H1 (cell line): ENCODE data around the gene MMEL1. TPM values are rescaled to one million over a fixed set of nuclear protein-coding genes. Genes with fewer than 3 reads are reported as not detected.

Experiments used
- CTCF ChIA-PET: fragments of 300-600 bp; sonication (Branson Sonifier 250); formaldehyde crosslinking; loops from one replicate; lab custom pipeline; 2021; ENCODE audit not compliant: partially characterized antibody; lab: Charles Lee
- POLR2A ChIA-PET: fragments of 300-600 bp; sonication (Branson Sonifier 250); formaldehyde crosslinking; loops from one replicate; lab custom pipeline; 2021; ENCODE audit warnings: inconsistent platforms; ENCODE audit not compliant: partially characterized antibody; lab: Charles Lee
- DNase-seq, 2 experiments: peaks; one replicate each; pipeline versions ENCODE4 v3.0.0 to v3.0.0-alpha.2; 2010 to 2022; ENCODE audit warnings: low spot score in 2 of 2, low read depth in 1 of 2, mixed read lengths in 1 of 2
- FAIRE-seq: peaks from 2 replicates; lab custom pipeline; 2011; peaks lifted over from hg19 to GRCh38; lab: Jason Lieb, UNC
- H2AFZ ChIP-seq: 2 replicates; pipeline ENCODE4 v1.8.1; 2012; ENCODE audit warnings: low read length, inconsistent platforms
- H2AK5ac ChIP-seq: 2 replicates; pipeline ENCODE4 v1.6.1; 2013; ENCODE audit warnings: low read depth, low read length
- H2BK120ac ChIP-seq: replicated peaks from 2 replicates; pipeline ENCODE3; 2013; ENCODE audit warnings: low read depth, low read length, inconsistent platforms
- H2BK12ac ChIP-seq: 2 replicates; pipeline ENCODE4 v1.6.1; 2013; ENCODE audit warnings: low read depth, low read length
- H2BK15ac ChIP-seq: 2 replicates; pipeline ENCODE4 v1.6.1; 2013; ENCODE audit warnings: low read length
- H2BK20ac ChIP-seq: 2 replicates; pipeline ENCODE4 v1.6.1; 2013; ENCODE audit warnings: low read length
- H2BK5ac ChIP-seq: 2 replicates; pipeline ENCODE4 v1.6.1; 2013; ENCODE audit warnings: low read depth, low read length
- H3K14ac ChIP-seq: 2 replicates; pipeline ENCODE4 v1.6.1; 2013; ENCODE audit warnings: inconsistent platforms; ENCODE audit not compliant: insufficient read length
- H3K18ac ChIP-seq: 2 replicates; pipeline ENCODE4 v1.6.1; 2013; ENCODE audit warnings: low read length; ENCODE audit errors: extremely low read depth
- H3K23ac ChIP-seq: 2 replicates; pipeline ENCODE4 v1.6.1; 2013; ENCODE audit warnings: inconsistent platforms; ENCODE audit not compliant: insufficient read length
- H3K23me2 ChIP-seq: 2 replicates; pipeline ENCODE4 v1.6.1; 2013; ENCODE audit warnings: low read depth, low read length
- H3K27ac ChIP-seq: 2 replicates; pipeline ENCODE4 v1.6.1; 2011; ENCODE audit warnings: low read depth, low read length, inconsistent platforms
- H3K27me3 ChIP-seq, 4 experiments: replicated peaks in 1 of 4; 1 replicate in 1 of 4; 2 replicates in 3 of 4; pipeline versions ENCODE4 v1.6.1 to v1.8.1; 2011 to 2013; ENCODE audit warnings: low read length in 3 of 4, mild to moderate bottlenecking in 3 of 4, inconsistent platforms in 2 of 4, mixed read lengths in 2 of 4, moderate library complexity in 1 of 4; ENCODE audit not compliant: control insufficient read depth in 3 of 4, insufficient read depth in 3 of 4; ENCODE audit errors: extremely low read depth in 1 of 4
- H3K36me3 ChIP-seq, 4 experiments: 2 replicates each; pipeline versions ENCODE4 v1.6.1 to v1.8.1; 2011 to 2013; ENCODE audit warnings: mild to moderate bottlenecking in 4 of 4, low read length in 3 of 4, moderate library complexity in 2 of 4, control low read depth in 1 of 4, inconsistent platforms in 1 of 4; ENCODE audit not compliant: insufficient read depth in 4 of 4, control insufficient read depth in 2 of 4
- H3K4ac ChIP-seq: replicated peaks from 2 replicates; pipeline ENCODE3; 2013; ENCODE audit warnings: low read length, low read depth, mixed read lengths, inconsistent platforms; ENCODE audit not compliant: insufficient read length
- H3K4me1 ChIP-seq, 4 experiments: replicated peaks in 1 of 4; 1 replicate in 1 of 4; 2 replicates in 3 of 4; pipeline versions ENCODE4 v1.6.1 to v1.8.1; 2011 to 2013; ENCODE audit warnings: low read length in 3 of 4, inconsistent platforms in 2 of 4, mixed read lengths in 1 of 4; ENCODE audit not compliant: insufficient read depth in 4 of 4, control insufficient read depth in 3 of 4
- H3K4me2 ChIP-seq, 2 experiments: 2 replicates each; pipeline versions ENCODE4 v1.6.1 to v1.8.1; 2011 to 2013; ENCODE audit warnings: low read depth in 2 of 2, low read length in 2 of 2, control low read depth in 1 of 2, inconsistent platforms in 1 of 2, mild to moderate bottlenecking in 1 of 2; ENCODE audit not compliant: insufficient read depth in 1 of 2
- H3K4me3 ChIP-seq, 4 experiments: fragments of 200-600, 300-600 bp in 1 of 4; sonication (generic), shearing (Covaris generic), sonication (Bioruptor Twin) in 1 of 4; 2 replicates each; pipeline versions ENCODE4 v1.5.1 to v1.8.1; 2011 to 2016; ENCODE audit warnings: low read length in 4 of 4, low read depth in 3 of 4, control low read depth in 2 of 4, inconsistent platforms in 2 of 4, mild to moderate bottlenecking in 2 of 4, mixed read lengths in 1 of 4, moderate library complexity in 1 of 4; ENCODE audit not compliant: insufficient read depth in 2 of 4; ENCODE audit errors: extremely low read depth in 1 of 4
- H3K56ac ChIP-seq: replicated peaks from 2 replicates; pipeline ENCODE3; 2013; ENCODE audit warnings: low read depth, mild to moderate bottlenecking, mixed read lengths, low read length, inconsistent platforms; ENCODE audit not compliant: insufficient read length
- H3K79me1 ChIP-seq: 2 replicates; pipeline ENCODE4 v1.6.1; 2013; ENCODE audit warnings: low read depth, low read length, control low read depth
- H3K79me2 ChIP-seq, 2 experiments: 2 replicates each; pipeline versions ENCODE4 v1.6.1 to v1.8.1; 2012 to 2013; ENCODE audit warnings: low read length in 2 of 2, mild to moderate bottlenecking in 2 of 2, inconsistent platforms in 1 of 2; ENCODE audit not compliant: insufficient read depth in 2 of 2, control insufficient read depth in 1 of 2
- H3K9ac ChIP-seq, 4 experiments: replicated peaks in 1 of 4; 1 replicate in 1 of 4; 2 replicates in 3 of 4; pipeline versions ENCODE4 v1.6.1 to v1.8.1; 2011 to 2013; ENCODE audit warnings: low read depth in 3 of 4, low read length in 3 of 4, control low read depth in 2 of 4, mild to moderate bottlenecking in 2 of 4, moderate library complexity in 2 of 4, inconsistent platforms in 1 of 4; ENCODE audit errors: extremely low read depth in 1 of 4
- H3K9me3 ChIP-seq, 2 experiments: 2 replicates each; pipeline versions ENCODE4 v1.6.1 to v1.8.1; 2012 to 2013; ENCODE audit warnings: mild to moderate bottlenecking in 2 of 2, moderate library complexity in 2 of 2, control low read depth in 1 of 2, inconsistent platforms in 1 of 2, low read depth in 1 of 2, low read length in 1 of 2, mixed read lengths in 1 of 2; ENCODE audit not compliant: insufficient read depth in 2 of 2
- H4K20me1 ChIP-seq, 2 experiments: replicated peaks in 1 of 2; 2 replicates each; pipeline versions ENCODE3 to v1.8.1; 2011 to 2013; ENCODE audit warnings: inconsistent platforms in 2 of 2, low read length in 2 of 2, mild to moderate bottlenecking in 1 of 2; ENCODE audit not compliant: insufficient read depth in 2 of 2, control insufficient read depth in 1 of 2
- H4K5ac ChIP-seq: 2 replicates; pipeline ENCODE4 v1.6.1; 2013; ENCODE audit warnings: low read length, low read depth, mixed read lengths, inconsistent platforms; ENCODE audit not compliant: insufficient read length
- H4K8ac ChIP-seq: 2 replicates; pipeline ENCODE4 v1.8.0; 2013; ENCODE audit warnings: mild to moderate bottlenecking, moderate library complexity, low read length, inconsistent platforms; ENCODE audit not compliant: insufficient read depth; ENCODE audit errors: extremely low read depth
- H4K91ac ChIP-seq: replicated peaks from 2 replicates; pipeline ENCODE3; 2013; ENCODE audit warnings: low read length, mixed read lengths, inconsistent platforms; ENCODE audit not compliant: insufficient read length
- ASH2L ChIP-seq: fragments of 200-600, 300-600 bp; sonication (generic); IDR thresholded peaks from one replicate; pipeline ENCODE4 v1.7.1; 2017; ENCODE audit warnings: low read length
- BCL11A ChIP-seq, 2 experiments: IDR thresholded peaks; one replicate each; pipeline ENCODE4 v1.6.1; 2011; ENCODE audit warnings: low read depth in 2 of 2, low read length in 2 of 2, mild to moderate bottlenecking in 2 of 2
- E2F6 ChIP-seq: IDR thresholded peaks from 2 replicates; pipeline ENCODE4 v1.6.1; 2012; ENCODE audit warnings: inconsistent platforms
- EP300 ChIP-seq, 2 experiments: IDR thresholded peaks; 1 replicate in 1 of 2; 2 replicates in 1 of 2; pipeline ENCODE4 v1.6.1; 2011 to 2012; ENCODE audit warnings: low read depth in 2 of 2, low read length in 2 of 2, mild to moderate bottlenecking in 2 of 2, borderline replicate concordance in 1 of 2, inconsistent platforms in 1 of 2, moderate library complexity in 1 of 2
- KDM5A ChIP-seq: fragments of 200-600 bp; IDR thresholded peaks from 2 replicates; pipeline ENCODE4 v1.7.1; 2012; ENCODE audit warnings: mild to moderate bottlenecking, low read length, inconsistent platforms, mixed read lengths
- POU5F1 ChIP-seq: IDR thresholded peaks from 2 replicates; pipeline ENCODE4 v1.6.1; 2011; ENCODE audit warnings: low read depth, mild to moderate bottlenecking, low read length, moderate library complexity
- RFX5 ChIP-seq: IDR thresholded peaks from 2 replicates; pipeline ENCODE4 v1.6.1; 2011; ENCODE audit warnings: low read depth, low read length, improper control_type of control experiment, borderline replicate concordance
- SAP30 ChIP-seq: fragments of 300-600 bp; sonication (generic); IDR thresholded peaks from 2 replicates; pipeline ENCODE4 v1.7.1; 2012; ENCODE audit warnings: low read length, moderate library complexity, mild to moderate bottlenecking, inconsistent platforms; ENCODE audit not compliant: insufficient read depth, insufficient replicate concordance
- SIRT6 ChIP-seq: IDR thresholded peaks from one replicate; pipeline ENCODE4 v1.7.1; 2012; ENCODE audit warnings: low read length, inconsistent platforms
- TAF1 ChIP-seq: IDR thresholded peaks from 2 replicates; pipeline ENCODE4 v1.6.1; 2011; ENCODE audit warnings: mild to moderate bottlenecking, low read depth, low read length
- TAF7 ChIP-seq: optimal IDR thresholded peaks from 2 replicates; pipeline ENCODE3; 2011; ENCODE audit warnings: low read depth, mild to moderate bottlenecking, inconsistent platforms, low read length, moderate library complexity, borderline replicate concordance
- USF2 ChIP-seq: IDR thresholded peaks from 2 replicates; pipeline ENCODE4 v1.6.1; 2011; ENCODE audit warnings: low read length, improper control_type of control experiment
- WGBS, 2 experiments: shearing (Covaris generic) in 1 of 2; methylation state at CpG; one replicate each; pipeline versions ENCODE4 v1.1.6 to v1.1.7; 2013 to 2015; ENCODE audit warnings: low lambda C conversion rate in 2 of 2, mixed read lengths in 2 of 2, inconsistent platforms in 1 of 2, low coverage in 1 of 2, missing lambda C conversion rate in 1 of 2; ENCODE audit not compliant: insufficient replicate concordance in 2 of 2, insufficient coverage in 1 of 2, insufficient read length in 1 of 2; ENCODE audit errors: extremely low coverage in 1 of 2, missing lambda C conversion rate in 1 of 2; 5-methylcytosine and 5-hydroxymethylcytosine counted together
- polyA plus RNA-seq, 7 experiments: library from polyadenylated mRNA; depleted of rRNA in 3 of 7; stranded (reverse) in 5 of 7; unstranded in 2 of 7; fragments of >200 nt in 5 of 7; fragments of 200-250 nt in 2 of 7; gene quantifications; 1 replicate in 5 of 7; 2 replicates in 1 of 7; 4 replicates in 1 of 7; pipeline versions ENCODE4 v1.2.1 to v1.2.3, GENCODE V29; 2011 to 2013; ENCODE audit warnings: missing spikeins in 2 of 7, mixed read lengths in 2 of 7
- total RNA-seq: library from RNA; stranded (reverse); fragmentation: NEBNext Ultra II Directional; extraction: Animal tissue kit (Norgen Biotek cat#: 25700); gene quantifications from 2 replicates; pipeline ENCODE4 v1.2.1, GENCODE V29; 2021

Gene MMEL1
- total and polyA plus RNA-seq, 2 of the 8 experiments (the other 6 are each of a cell fraction or from before 2014, with no cell fraction given), result 0.91 to 1.7 TPM

- no peak overlapping the region for H3K18ac ChIP-seq
- peaks cover 0 to 7% (median 3%) of the 10 kb centered on the region in 4 experiments; a peak in 5 of 7 replicates for H3K4me1 ChIP-seq
- no peaks in the 10 kb centered on the region for H3K79me1 ChIP-seq
- H2BK120ac ChIP-seq, result no peak overlapping the region
- H4K20me1 ChIP-seq, result peaks cover 0 to 4% of the 10 kb centered on the region in 2 experiments
- no peak overlapping the region for H3K56ac ChIP-seq
- H4K8ac ChIP-seq, result no peak overlapping the region
- FAIRE-seq, result no peak
- H2BK5ac ChIP-seq, result no peak overlapping the region
- H4K91ac ChIP-seq, result no peak overlapping the region
- peaks cover 0 to 5% of the 10 kb centered on the region in 2 experiments; a peak in 3 of 4 replicates for H3K9me3 ChIP-seq
- POLR2A ChIA-PET, result no interaction called here
- no peak overlapping the region for H2BK15ac ChIP-seq
- H3K9ac ChIP-seq, result no peak overlapping the region
- no peak overlapping the region for H2BK12ac ChIP-seq
- no peak overlapping the region for H3K4ac ChIP-seq
- no peaks in the 10 kb centered on the region for H3K79me2 ChIP-seq
- 80% methylated on average over 10 of the region's 10 CpGs; no CpG with 5 or more reads in 1 of the 2 experiments for WGBS, 2 experiments
- H3K14ac ChIP-seq, result no peak overlapping the region
- no peak overlapping the region for H3K23ac ChIP-seq
- no peak overlapping the region for H4K5ac ChIP-seq
- H3K27ac ChIP-seq, result no peak overlapping the region
- CTCF ChIA-PET, result interaction anchor here (0.7 kb wide), 1 partner anchor 11 kb away, joined by 3 read pairs; no protein-coding TSS in a partner anchor
- H2BK20ac ChIP-seq, result no peak overlapping the region
- H3K36me3 ChIP-seq, result no peaks in the 10 kb centered on the region
- H2AK5ac ChIP-seq, result no peak overlapping the region
- H3K27me3 ChIP-seq, result peaks cover 22 to 45% (median 34%) of the 10 kb centered on the region in 4 experiments
- H3K4me3 ChIP-seq, result no peak overlapping the region
- no peak overlapping the region for H2AFZ ChIP-seq
- no peak for DNase-seq
- no peak overlapping the region for H3K4me2 ChIP-seq
- peaks cover 6% of the 10 kb centered on the region; the same call in 1 of the 2 replicates for H3K23me2 ChIP-seq
- no peak for TF ChIP-seq TAF7
- no peak for TF ChIP-seq USF2
- no peak for TF ChIP-seq E2F6
- no peak for TF ChIP-seq ASH2L
- no peak for TF ChIP-seq BCL11A (IDR thresholded peaks at IDR 0.05; ENCODE audit: low read depth in 2 of 2, low read length in 2 of 2)
- no peak for TF ChIP-seq EP300 (IDR thresholded peaks at IDR 0.05; ENCODE audit: borderline replicate concordance in 1 of 2, low read depth in 2 of 2, low read length in 2 of 2)
- no peak for TF ChIP-seq KDM5A
- TF ChIP-seq SIRT6, result no peak
- no peak for TF ChIP-seq SAP30
- TF ChIP-seq TAF1, result no peak
- no peak for TF ChIP-seq POU5F1
- TF ChIP-seq RFX5, result no peak
These were observed 7.5 kb downstream of the MMEL1 start for GRCh38 chr1:2625311-2625710.
